HFFc6 (cell line): Measurements from ENCODE around the gene FRRS1L. TPM values are rescaled to one million over a fixed set of nuclear protein-coding genes. Genes with fewer than 3 reads are reported as not detected.

Source experiments
- DNase-seq: peaks from one replicate; pipeline ENCODE4 v3.0.0-alpha.2; 2018
- H3K27ac Mint-ChIP-seq: 2 replicates; pipeline ENCODE4 v1.8.0; 2020; ENCODE audit warnings: mild to moderate bottlenecking, mixed read lengths
- H3K27me3 Mint-ChIP-seq: 2 replicates; pipeline ENCODE4 v1.8.0; 2021; ENCODE audit warnings: mild to moderate bottlenecking, moderate library complexity, mixed read lengths; ENCODE audit not compliant: insufficient read depth
- H3K36me3 Mint-ChIP-seq: 2 replicates; pipeline ENCODE4 v1.8.0; 2021; ENCODE audit warnings: low read depth, mixed read lengths
- H3K4me1 Mint-ChIP-seq: 2 replicates; pipeline ENCODE4 v1.8.0; 2020; ENCODE audit warnings: low read depth, mixed read lengths
- H3K4me3 Mint-ChIP-seq: 2 replicates; pipeline ENCODE4 v1.8.0; 2020; ENCODE audit warnings: mild to moderate bottlenecking, moderate library complexity, mixed read lengths
- H3K9me3 Mint-ChIP-seq: 2 replicates; pipeline ENCODE4 v1.8.0; 2020; ENCODE audit warnings: mild to moderate bottlenecking, mixed read lengths
- long read RNA-seq: library from polyadenylated mRNA; unstranded; transcript quantifications from one replicate; pipeline ENCODE4 v2.0.0, GENCODE V29; 2019
- total RNA-seq, 6 experiments: library from RNA; stranded (reverse); fragmentation: NEBNext Ultra II Directional; extraction: Animal tissue kit (Norgen Biotek cat#: 25700); gene quantifications; 2 replicates in 1 of 6; 3 replicates in 5 of 6; pipeline ENCODE4 v1.2.3, GENCODE V29; 2021
- TF ChIP-seq, protein P1 (sequence below): fragments of 200-600 bp; sonication (generic); IDR thresholded peaks from 2 replicates; pipeline ENCODE4 v1.5.0; 2021; ENCODE audit warnings: antibody characterized with exemption, mild to moderate bottlenecking

Gene FRRS1L, protein sequence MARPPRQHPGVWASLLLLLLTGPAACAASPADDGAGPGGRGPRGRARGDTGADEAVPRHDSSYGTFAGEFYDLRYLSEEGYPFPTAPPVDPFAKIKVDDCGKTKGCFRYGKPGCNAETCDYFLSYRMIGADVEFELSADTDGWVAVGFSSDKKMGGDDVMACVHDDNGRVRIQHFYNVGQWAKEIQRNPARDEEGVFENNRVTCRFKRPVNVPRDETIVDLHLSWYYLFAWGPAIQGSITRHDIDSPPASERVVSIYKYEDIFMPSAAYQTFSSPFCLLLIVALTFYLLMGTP
- not detected for total RNA-seq
- long read RNA-seq: 0 reads

DNA sequence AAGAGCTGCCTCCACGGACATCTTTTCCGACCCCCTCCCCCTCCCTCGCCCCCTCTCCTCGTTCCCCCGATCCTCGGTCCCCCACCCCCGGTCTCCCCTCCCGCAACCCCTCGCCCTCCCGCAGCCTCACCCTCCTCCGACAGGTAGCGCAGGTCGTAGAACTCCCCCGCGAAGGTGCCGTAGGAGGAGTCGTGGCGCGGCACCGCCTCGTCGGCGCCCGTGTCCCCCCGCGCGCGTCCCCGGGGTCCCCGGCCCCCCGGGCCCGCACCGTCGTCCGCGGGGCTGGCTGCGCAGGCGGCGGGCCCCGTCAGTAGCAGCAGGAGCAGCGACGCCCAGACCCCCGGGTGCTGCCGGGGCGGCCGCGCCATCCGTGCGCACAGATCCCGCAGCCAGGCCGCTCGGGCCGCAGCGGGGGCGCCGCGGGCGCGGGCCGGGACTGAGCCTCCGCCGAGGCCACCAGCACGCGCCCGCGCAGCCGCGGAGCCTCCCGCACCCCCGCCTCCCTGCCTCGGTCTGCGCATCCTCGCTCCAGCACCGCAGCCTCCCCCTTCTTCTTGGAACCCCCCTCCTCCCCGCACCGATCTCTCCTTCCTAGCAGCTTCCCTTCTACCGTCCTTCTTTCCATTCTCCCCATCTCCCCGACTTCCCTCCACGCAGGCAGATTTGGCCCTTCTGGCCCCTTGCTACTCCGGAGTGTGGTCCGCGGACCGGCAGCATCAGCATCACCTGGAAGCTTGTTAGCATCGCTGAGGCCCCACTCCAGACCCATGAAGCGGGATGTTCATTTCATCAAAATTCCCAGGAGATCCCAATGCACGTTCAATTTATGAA is at the start of gene FRRS1L:
FRRS1L (minus strand) TSS at position 479 of the 831 bp plus-strand sequence; CDS start at position 368, 111 bp downstream.
- Mint-ChIP-seq H3K9me3 (no peaks in the 10 kb centered on the region; the same call in 1 of the 2 replicates), H3K4me3 (no peak within 1 kb of the TSS), H3K36me3 (no peaks in the 10 kb centered on the region), H3K4me1 (peaks cover 12% of the 10 kb centered on the region), H3K27ac (no peak within 1 kb of the TSS), H3K27me3 (peaks cover 31% of the 10 kb centered on the region)
- no peak for DNase-seq
- TF ChIP-seq, protein P1, sequence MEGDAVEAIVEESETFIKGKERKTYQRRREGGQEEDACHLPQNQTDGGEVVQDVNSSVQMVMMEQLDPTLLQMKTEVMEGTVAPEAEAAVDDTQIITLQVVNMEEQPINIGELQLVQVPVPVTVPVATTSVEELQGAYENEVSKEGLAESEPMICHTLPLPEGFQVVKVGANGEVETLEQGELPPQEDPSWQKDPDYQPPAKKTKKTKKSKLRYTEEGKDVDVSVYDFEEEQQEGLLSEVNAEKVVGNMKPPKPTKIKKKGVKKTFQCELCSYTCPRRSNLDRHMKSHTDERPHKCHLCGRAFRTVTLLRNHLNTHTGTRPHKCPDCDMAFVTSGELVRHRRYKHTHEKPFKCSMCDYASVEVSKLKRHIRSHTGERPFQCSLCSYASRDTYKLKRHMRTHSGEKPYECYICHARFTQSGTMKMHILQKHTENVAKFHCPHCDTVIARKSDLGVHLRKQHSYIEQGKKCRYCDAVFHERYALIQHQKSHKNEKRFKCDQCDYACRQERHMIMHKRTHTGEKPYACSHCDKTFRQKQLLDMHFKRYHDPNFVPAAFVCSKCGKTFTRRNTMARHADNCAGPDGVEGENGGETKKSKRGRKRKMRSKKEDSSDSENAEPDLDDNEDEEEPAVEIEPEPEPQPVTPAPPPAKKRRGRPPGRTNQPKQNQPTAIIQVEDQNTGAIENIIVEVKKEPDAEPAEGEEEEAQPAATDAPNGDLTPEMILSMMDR: no peak

DNA sequence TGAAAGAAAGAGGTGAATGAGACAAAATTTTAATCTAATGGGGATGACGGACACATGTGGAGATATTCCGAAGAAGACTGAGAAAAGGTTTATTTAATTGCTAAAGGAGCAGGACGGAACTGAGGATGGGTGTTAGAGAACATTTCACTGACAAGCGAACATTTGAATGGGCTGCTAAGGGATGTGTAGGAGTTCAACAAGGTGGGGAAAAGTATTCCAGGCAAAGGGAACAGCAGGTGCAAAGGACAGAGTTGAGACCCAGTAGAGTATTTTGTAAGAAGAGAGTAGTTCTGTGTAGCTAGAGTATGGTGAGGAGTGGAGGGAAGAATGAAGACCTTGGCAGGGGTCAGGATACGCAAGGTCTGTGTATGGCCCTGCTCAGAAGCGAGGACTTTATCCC is 47.4 kb upstream of the FRRS1L start:
- Mint-ChIP-seq H3K27ac (no peak overlapping the region), H3K4me1 (no peaks in the 10 kb centered on the region), H3K27me3 (peaks cover 40% of the 10 kb centered on the region), H3K36me3 (no peaks in the 10 kb centered on the region; the same call in 1 of the 2 replicates), H3K4me3 (no peak overlapping the region), H3K9me3 (no peaks in the 10 kb centered on the region)
- TF ChIP-seq, protein P1: no peak
- no peak for DNase-seq

DNA sequence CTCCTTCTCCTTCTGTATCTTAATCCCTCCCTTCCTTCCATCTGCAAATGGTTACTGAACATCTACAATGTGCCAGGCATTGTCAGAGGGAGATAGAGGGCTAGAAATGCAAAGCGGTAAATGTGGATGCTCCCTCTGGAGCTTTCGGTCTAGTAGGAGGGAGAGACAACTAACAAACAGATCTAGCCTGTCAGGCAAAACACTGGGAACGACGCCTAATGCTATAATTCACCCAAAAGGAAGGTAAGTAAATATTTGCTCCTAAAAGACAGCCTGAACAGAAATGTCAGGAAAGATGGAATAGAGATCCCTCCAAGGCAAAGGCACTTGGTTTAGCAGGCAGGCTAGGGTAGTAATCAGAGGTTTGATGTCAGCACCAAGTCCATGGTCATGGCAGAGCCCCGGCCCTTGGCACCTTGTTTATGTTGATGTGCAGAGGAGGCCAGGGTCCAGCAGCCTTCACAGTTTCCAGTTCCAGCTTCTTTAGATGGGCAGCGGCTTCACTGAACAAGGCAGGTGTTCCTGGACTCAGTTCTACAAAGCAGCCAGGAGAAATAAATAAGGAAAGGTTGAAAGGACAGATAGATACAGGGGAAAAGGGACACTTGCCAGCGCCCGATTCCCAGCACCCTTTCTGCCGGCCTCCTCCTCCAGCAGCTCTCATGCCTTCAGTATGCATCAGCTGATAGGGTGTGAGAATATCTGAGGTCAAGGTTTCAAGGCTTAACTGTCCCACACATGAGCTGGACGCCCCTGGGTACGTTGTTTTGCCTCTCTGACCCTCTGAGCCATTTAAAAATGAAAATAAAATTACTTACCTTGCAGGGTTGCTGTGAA is 46.5 kb upstream of the FRRS1L start:
- Mint-ChIP-seq H3K4me3 (no peak overlapping the region), H3K36me3 (no peaks in the 10 kb centered on the region; the same call in 1 of the 2 replicates), H3K4me1 (no peaks in the 10 kb centered on the region), H3K27ac (no peak overlapping the region), H3K27me3 (peaks cover 41% of the 10 kb centered on the region), H3K9me3 (no peaks in the 10 kb centered on the region)
- DNase-seq: no peak
- TF ChIP-seq, protein P1: no peak

DNA sequence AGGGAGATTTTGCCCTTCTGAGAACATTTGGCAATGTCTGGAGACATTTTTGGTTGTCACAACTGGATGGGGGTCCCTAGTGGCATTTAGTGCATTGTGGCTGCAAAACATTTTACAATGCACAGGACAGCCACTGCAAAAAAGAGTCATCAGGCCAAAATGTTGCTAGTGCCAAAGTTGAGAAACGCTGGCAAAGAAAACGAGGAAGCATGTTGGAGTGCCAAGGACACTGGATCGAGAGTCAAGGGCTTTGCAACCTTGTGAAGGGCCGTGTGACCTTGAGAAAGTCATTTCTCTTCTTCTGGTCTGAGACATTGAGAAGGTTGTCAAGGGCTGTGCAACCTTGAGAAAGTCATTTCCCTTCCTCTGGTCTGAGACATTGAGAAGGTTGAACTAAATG is 45.7 kb upstream of the FRRS1L start:
- Mint-ChIP-seq H3K27me3 (peaks cover 42% of the 10 kb centered on the region), H3K4me3 (no peak overlapping the region), H3K9me3 (no peaks in the 10 kb centered on the region), H3K36me3 (no peaks in the 10 kb centered on the region; the same call in 1 of the 2 replicates), H3K4me1 (no peaks in the 10 kb centered on the region), H3K27ac (no peak overlapping the region)
- no peak for DNase-seq
- TF ChIP-seq, protein P1: no peak

DNA sequence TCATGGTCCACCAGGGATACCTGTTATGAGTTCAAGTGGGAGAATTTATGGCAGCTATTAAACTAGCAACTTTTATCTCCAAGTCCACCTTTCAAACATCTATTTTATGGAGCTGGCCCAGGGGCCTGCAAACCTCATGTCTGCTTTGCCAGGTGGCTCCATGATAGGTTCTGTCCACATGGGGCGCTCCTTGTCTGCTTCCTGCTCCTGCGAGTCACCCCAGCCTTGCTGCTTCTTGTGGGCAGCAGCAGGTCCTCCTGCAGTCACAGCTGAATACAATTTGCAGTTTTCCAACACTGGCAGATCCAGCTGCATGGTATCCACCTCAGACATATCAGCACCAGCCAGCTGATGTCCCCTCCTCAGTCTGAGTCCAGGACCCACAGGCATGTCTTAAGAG is 39.6 kb upstream of the FRRS1L start:
- DNase-seq: no peak
- TF ChIP-seq, protein P1: no peak
- H3K9me3 Mint-ChIP-seq: no peaks in the 10 kb centered on the region
- H3K36me3 Mint-ChIP-seq: no peaks in the 10 kb centered on the region
- no peak overlapping the region for H3K4me3 Mint-ChIP-seq
- no peak overlapping the region for H3K27ac Mint-ChIP-seq
- no peaks in the 10 kb centered on the region for H3K4me1 Mint-ChIP-seq
- H3K27me3 Mint-ChIP-seq: peaks cover 28% of the 10 kb centered on the region
